Vagina (tissue), 2 donors: Measurements from ENCODE around the gene SFMBT2.

ENCODE experiments used
- CTCF ChIP-seq, 3 experiments: fragments of 450-650 bp in 2 of 3; fragments of 200-600 bp in 1 of 3; sonication (generic) in 1 of 3; IDR thresholded peaks; one replicate each; pipeline ENCODE4 v1.5.1; 2017 to 2019; ENCODE audit warnings: antibody characterized with exemption in 3 of 3, mild to moderate bottlenecking in 2 of 3, moderate library complexity in 2 of 3
- POLR2A ChIP-seq, 2 donors: fragments of 450-650 bp; IDR thresholded peaks; one replicate each; pipeline ENCODE4 v1.6.1; 2017; ENCODE audit warnings: antibody characterized with exemption in 2 of 2, mild to moderate bottlenecking in 2 of 2, moderate library complexity in 2 of 2

GRCh38 chr10:7361316-7361715 is 49.5 kb downstream of the SFMBT2 start:
- TF ChIP-seq CTCF (IDR thresholded peaks at IDR 0.05) (no peak), POLR2A (IDR thresholded peaks at IDR 0.05) (no peak)
